Stimulated activated CD4-positive, alpha-beta T cell treated with anti-CD3 and anti-CD28 coated beads, TNF-alpha, amount 100 ng/mL, for 1 hour (primary cell): ENCODE results near the gene CEACAM6.
"Not testable (repeated sequence)": the region's sequence is repeated elsewhere in the genome, so short reads cannot be mapped to it uniquely, and the experiment has no call there.

ENCODE experiments used
- DNase-seq, 3 donors: peaks; one replicate each; pipeline ENCODE4 v3.0.0-alpha.2; 2020; ENCODE audit warnings: low read depth in 3 of 3, low spot score in 1 of 3

Gene CEACAM6

DNA sequence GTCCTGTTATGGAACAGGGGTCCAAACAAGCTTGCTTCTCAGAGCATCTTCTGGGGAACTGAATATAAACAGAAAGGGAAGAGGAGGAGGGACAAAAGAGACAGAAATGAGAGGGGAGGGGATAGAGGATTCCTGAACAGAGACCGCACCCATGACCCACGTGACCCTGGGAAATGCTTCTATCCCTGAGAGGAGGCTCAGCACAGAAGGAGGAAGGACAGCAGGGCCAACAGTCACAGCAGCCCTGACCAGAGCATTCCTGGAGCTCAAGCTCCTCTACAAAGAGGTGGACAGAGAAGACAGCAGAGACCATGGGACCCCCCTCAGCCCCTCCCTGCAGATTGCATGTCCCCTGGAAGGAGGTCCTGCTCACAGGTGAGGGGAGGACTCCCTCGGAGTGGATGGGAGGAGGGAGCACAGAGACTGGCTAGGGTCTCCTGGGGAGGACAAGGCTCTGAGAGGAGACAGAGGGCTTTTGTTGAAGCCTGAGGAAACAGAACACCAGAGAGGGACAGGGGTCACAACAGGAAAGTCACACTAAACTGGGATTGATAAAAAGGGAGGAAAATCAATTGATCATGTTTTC lies at the start of gene CEACAM6:
TSS of gene CEACAM6 (plus strand) at position 203 of the 586 bp plus-strand sequence. CDS start at position 312, 109 bp downstream.
- no peak for DNase-seq

DNA sequence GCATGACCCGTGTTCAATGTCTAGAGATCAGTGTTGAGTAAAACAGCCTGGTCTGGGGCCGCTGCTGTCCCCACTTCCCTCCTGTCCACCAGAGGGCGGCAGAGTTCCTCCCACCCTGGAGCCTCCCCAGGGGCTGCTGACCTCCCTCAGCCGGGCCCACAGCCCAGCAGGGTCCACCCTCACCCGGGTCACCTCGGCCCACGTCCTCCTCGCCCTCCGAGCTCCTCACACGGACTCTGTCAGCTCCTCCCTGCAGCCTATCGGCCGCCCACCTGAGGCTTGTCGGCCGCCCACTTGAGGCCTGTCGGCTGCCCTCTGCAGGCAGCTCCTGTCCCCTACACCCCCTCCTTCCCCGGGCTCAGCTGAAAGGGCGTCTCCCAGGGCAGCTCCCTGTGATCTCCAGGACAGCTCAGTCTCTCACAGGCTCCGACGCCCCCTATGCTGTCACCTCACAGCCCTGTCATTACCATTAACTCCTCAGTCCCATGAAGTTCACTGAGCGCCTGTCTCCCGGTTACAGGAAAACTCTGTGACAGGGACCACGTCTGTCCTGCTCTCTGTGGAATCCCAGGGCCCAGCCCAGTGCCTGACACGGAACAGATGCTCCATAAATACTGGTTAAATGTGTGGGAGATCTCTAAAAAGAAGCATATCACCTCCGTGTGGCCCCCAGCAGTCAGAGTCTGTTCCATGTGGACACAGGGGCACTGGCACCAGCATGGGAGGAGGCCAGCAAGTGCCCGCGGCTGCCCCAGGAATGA lies 48.4 kb upstream of the CEACAM6 start:
- peak; percentile 12 to 57 (median 33) for DNase-seq

DNA sequence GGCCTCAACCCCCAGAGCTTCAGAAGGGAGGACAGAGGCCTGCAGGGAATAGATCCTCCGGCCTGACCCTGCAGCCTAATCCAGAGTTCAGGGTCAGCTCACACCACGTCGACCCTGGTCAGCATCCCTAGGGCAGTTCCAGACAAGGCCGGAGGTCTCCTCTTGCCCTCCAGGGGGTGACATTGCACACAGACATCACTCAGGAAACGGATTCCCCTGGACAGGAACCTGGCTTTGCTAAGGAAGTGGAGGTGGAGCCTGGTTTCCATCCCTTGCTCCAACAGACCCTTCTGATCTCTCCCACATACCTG lies 47.9 kb upstream of the CEACAM6 start:
- DNase-seq, result no peak

DNA sequence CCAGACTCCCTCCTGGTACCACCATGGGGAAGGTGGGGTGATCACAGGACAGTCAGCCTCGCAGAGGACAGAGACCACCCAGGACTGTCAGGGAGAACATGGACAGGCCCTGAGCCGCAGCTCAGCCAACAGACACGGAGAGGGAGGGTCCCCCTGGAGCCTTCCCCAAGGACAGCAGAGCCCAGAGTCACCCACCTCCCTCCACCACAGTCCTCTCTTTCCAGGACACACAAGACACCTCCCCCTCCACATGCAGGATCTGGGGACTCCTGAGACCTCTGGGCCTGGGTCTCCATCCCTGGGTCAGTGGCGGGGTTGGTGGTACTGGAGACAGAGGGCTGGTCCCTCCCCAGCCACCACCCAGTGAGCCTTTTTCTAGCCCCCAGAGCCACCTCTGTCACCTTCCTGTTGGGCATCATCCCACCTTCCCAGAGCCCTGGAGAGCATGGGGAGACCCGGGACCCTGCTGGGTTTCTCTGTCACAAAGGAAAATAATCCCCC lies 47.4 kb upstream of the CEACAM6 start:
- DNase-seq, result no peak

DNA sequence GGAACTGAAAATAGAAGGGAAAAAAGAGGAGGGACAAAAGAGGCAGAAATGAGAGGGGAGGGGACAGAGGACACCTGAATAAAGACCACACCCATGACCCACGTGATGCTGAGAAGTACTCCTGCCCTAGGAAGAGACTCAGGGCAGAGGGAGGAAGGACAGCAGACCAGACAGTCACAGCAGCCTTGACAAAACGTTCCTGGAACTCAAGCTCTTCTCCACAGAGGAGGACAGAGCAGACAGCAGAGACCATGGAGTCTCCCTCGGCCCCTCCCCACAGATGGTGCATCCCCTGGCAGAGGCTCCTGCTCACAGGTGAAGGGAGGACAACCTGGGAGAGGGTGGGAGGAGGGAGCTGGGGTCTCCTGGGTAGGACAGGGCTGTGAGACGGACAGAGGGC lies 46.8 kb upstream of the CEACAM6 start, which contains the start of gene CEACAM5:
TSS of gene CEACAM5 (plus strand) at position 146 of the 400 bp plus-strand sequence. CDS start at position 252, 106 bp downstream.
- DNase-seq, result no peak

DNA sequence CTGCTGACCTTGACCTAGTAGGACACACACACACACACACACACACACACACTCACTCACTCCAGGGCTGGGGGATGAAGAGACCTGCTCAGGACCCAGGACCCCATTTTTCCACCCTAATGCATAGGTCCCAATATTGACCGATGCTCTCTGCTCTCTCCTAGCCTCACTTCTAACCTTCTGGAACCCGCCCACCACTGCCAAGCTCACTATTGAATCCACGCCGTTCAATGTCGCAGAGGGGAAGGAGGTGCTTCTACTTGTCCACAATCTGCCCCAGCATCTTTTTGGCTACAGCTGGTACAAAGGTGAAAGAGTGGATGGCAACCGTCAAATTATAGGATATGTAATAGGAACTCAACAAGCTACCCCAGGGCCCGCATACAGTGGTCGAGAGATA lies 45.8 kb upstream of the CEACAM6 start:
- DNase-seq, result not testable (repeated sequence)

DNA sequence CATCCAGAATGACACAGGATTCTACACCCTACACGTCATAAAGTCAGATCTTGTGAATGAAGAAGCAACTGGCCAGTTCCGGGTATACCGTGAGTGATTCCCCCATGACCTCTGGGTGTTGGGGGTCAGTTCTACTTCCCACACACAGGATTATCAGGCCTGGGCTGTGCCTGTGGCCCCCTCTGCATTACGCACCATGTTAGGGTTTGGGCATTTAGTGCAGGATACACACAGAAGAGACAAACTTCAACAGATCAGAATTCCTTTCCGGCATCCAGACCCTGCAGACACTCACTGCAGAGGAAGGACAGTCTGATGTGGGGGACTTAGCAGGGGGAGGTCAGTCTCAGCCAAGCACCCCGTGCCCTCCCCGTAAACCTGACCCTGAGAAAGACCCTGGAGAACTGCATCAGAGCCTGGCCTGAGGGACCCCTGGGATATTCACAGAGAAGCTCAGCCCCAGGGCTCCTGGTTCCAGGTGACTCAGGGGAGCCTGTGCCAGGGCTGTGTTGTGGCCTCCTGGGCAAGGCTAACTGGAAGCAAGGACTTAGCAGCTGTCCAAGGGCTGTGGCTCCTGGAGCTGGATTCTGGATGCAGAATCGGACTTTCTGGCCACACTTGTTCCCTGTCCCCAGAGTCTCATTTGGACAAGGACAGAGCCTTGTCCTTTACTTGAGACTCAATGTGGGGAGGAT lies 45.2 kb upstream of the CEACAM6 start:
- DNase-seq, result no peak

DNA sequence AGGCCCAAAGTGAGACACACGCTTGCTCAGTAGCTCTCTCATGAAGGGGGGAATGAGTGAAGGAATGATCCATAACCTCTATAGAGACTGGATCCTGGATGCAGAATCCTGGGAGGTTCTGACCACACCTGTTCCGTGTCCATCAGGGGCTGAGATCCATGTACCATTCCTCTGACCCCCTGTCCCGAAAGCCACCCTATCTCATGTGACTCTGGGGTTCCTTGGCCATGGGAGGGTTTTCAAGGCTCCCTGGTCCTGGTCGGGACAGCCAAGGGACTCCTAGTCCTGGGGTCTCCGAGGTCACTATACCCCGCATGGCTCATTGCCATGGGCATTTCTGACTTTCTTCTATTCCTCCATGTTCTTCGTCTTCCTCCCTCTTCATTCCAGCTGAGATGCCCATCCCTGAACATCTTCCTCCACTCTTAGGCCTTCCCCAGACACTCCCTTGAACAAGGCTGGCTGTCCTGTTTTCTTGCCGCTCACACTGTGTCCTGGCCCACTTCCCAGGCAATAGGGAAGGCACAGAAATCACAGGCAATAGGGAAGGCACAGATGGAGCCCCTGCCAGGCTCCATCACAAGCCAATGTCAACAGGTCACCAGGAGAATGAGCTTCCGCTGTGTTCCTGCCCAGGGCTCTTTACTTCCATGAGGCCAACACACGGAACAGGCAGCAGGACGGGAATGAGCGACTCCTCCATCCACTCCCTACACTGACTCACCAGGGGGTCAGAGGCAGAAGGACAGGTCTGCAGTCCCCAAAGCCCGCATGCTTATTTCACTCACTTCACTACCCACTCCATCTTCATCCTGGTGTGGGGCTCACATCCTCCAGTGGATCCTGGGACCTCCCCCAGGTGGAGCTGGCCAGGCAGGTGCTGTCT lies 43.7 kb upstream of the CEACAM6 start:
- no peak for DNase-seq

DNA sequence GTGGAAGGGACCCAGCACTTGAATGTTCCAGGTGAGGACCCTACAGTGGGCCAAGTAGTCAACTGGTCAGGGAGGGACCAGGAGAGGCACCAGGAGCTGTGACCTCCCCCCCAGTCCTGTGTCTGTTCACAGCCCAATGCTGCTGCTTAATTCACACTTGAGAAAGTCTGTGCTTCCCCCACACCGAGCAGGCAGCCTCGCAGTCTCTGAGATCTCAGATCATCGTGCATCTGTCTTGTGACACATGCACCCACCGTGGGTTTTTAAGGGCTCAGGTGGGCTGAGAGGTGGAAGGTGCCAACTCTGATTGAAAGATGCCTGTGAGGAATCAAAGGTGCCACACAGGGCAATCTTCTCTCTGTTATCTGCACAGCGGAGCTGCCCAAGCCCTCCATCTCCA lies 40.7 kb upstream of the CEACAM6 start:
- DNase-seq, result no peak

DNA sequence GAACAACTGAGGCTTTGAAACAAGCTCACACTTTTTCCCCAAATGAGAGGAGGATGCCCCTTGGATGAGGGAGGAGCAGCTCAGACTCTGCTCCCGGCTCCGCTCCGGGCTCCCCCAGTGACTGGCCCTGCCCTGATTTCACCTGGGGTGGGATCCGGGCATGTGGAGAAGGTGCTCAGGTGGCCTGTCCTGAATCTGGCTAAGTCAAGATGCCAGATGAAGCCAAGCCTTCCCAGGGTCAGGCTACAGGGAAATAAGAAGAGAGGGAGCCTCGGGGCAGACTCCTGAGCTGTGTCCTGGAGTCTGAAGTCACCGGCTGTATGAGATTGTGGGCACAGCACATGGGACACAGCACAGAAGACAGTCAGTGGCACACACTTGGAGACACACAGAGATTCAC lies 36.6 kb upstream of the CEACAM6 start:
- no peak for DNase-seq

DNA sequence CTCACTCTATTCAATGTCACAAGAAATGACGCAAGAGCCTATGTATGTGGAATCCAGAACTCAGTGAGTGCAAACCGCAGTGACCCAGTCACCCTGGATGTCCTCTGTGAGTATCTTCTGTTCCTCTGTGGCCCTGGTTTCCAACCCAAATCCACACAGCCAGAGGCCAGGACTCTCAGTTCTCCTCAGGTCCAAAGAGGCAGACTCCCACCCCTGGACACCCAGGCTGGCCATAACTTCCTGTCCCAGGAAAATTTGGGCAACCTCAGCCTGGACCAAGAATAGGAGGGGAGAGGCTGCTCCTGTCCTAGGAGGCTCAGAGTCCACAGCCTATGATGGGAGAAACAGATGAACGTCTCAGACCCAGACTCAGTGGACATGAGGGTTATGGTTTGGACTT lies 35.2 kb upstream of the CEACAM6 start:
- DNase-seq, result no peak

DNA sequence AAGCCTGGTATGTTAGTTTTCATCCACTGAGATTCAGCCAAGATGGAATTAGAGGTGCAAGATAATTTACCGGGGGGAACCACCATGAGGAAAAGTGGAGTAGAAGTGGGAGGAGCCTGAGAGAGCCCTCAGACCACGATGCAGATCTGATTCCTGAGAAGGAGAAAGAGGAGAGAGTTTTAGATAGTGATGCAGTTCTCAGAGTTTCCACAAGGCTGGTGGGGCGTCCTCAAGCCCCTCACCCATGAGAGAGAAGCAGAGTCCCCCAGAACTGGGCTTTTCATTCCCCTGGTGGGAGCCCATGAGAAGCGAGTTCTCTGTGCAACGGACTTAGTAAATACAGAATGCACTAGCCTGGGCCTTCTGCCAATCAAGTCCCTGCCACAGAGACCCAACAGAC lies 28.8 kb upstream of the CEACAM6 start:
- DNase-seq, result no peak

DNA sequence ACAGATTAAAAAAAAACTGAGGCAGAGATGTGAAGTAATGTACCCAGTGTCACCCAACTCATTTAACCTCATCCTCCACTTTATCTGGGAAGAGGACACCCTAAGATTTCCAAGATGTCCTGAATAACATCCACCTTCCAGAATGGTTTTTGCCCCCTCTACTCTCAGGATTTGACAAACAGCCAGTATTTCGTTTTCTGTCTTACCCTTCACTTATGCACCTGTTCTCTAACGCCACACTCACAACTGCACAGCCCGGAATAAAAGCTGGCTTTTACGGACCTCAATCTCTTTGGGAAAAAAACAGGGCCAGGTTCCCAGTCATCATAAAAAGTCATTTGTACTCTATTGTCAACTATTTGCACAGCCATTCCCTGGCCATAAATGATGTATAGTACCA lies 21.2 kb upstream of the CEACAM6 start:
- DNase-seq, result no peak

DNA sequence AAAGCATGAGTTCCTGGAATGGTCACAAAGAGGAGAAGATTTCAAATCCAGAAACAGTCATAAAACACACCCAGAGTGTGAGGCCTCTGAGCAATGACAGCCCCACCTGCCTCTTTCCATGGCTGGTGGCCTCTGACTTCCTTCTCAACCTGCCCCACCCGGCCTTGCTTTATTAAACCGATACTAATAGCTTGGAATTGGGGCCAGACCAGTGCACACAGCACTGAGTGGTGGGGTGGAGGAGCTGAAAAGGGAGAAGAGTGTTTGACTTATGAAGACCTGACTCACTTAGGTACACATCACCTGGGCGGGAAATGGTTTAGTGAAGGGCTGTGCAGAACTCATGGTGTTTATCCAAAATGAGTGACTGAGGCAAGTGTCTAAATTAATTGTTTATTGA lies 20.7 kb upstream of the CEACAM6 start:
- no peak for DNase-seq

DNA sequence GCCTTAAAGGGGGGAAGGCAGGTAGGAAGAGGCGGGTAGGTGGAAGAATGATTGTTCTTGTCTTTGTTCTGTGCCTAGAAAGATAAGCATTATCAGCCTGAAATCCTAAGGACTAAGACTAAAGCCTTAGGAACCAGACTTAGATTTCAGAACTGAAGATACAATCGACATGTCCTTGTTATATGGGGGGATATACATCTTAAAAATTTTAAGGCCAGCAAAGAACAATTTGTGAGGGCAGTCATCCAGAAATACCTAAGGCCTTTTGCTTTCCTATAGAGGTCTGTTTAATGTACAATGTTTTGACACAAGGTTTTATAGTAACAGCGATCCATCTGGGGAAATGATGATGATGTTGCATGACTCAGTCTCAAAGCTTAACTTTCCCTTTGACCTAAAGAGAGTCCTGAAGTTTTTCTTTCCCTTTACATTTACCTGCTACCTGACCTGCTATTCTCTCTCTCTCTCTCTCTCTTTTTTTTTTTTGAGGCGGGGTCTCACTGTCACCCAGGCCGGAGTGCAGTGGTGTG lies 20.2 kb upstream of the CEACAM6 start:
- DNase-seq, result no peak

DNA sequence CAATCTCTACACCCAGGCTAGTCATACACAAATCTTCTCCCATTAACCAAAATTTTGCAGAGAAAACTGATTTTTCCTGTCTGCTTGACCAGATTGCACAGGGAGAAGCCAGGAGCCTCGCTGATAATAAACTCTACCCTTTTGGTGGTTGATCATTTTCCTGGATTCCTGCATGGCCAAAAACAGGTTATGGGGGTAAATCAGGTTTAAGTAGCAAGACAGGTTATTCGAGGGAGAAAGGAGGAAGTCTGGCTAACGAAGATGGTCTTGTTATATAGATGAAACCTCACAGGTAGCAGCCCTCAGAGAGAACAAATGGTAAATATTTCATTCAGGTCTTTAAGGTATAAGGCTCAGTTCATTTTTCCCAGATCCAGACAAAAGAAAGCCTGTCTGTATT lies 16.0 kb upstream of the CEACAM6 start:
- DNase-seq, result no peak

DNA sequence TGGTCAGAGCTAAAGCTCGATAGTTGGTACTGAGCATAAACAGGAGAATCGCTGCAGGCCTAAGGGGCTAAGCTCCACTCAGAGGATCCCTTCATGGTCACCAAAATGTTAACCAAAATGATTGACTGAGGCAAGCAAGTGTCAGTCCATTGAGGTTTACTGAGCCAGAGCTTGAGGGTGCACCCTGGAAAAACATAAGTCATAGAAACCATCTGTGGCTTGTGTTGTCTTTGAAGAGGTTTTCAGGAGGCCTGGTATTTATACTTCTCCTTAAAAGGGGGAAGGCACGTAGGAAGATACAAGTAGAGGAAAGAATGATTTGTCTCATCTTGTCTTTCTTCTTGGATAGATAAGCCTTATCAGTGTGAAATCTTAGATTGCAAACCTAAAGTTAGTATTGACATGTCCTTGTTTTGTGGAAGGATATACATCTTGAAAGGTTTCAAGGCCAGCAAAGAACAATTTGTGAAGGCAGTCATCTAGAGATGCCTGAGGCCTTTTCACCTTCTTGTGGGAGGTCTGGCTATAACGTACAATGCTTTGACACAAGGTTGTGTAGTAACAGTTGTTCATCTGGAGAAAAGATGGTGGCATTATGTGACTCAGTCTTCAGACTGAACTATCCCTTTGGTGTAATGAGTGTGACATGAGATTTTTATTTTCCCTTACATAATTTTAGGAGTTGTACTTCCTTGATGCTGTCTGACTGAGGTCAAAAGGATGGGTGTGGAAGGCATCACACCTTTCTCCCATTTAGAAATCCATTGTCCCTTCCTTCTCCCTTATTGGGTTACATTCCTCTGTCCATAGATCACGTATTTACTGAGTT lies 14.7 kb upstream of the CEACAM6 start:
- DNase-seq, result no peak

DNA sequence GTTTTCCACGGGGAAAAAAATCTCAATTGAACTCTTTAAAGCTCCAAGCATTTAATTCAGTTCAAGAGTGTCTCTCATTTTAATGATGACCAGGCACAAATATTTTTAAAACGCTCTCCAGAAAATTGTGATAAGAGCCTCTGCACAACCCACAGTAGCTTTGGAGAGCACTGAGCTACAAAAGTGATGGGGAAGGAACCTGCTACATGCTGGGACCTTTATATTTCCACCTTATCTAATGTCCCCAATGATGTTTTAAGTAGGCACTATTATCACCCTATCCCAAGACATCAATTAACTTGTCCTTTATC lies 14.1 kb upstream of the CEACAM6 start:
- DNase-seq, result no peak

DNA sequence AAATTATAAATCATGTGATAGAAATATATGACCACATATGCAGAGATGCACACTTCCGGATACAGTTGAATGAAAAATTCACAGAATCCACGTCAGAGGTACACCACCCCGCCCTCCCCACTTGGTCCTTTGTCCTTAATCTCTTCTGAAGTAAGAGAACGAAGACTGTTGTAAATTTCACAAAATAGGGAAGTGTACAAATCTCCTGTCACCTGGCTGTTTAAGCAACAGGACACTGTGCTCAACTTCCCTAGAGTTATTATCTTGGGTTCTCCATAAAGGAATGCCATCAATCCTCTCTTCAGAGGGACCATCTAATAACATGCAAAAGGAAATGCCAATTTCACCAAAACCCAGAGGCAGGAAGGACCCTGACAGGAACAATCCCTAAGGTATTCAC lies 10.5 kb upstream of the CEACAM6 start:
- DNase-seq, result no peak

DNA sequence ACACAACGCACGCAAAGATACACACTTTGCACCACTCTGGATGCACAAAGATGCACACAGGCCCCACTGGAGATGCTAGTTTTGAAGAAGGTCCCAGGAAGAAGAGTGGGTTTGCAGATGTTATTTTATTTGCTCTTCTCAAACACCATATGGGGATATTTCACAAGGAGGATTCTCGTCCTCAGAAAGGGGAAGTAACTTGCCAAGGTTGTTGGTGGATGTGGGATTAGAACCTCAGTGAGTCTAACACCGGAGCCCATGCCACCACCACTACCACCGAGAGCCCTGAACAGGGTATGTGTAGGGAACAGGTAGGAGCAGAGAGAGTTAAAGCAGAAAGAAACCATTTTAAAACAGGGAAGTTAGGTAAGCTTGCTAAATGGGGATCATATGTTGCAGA lies 9.6 kb upstream of the CEACAM6 start:
- DNase-seq, result no peak
